ENCODE measurements around the gene LMNTD1.
"Not testable (repeated sequence)": the region's sequence is repeated elsewhere in the genome, so short reads cannot be mapped to it uniquely, and the experiment has no call there.

Gene LMNTD1

DNA sequence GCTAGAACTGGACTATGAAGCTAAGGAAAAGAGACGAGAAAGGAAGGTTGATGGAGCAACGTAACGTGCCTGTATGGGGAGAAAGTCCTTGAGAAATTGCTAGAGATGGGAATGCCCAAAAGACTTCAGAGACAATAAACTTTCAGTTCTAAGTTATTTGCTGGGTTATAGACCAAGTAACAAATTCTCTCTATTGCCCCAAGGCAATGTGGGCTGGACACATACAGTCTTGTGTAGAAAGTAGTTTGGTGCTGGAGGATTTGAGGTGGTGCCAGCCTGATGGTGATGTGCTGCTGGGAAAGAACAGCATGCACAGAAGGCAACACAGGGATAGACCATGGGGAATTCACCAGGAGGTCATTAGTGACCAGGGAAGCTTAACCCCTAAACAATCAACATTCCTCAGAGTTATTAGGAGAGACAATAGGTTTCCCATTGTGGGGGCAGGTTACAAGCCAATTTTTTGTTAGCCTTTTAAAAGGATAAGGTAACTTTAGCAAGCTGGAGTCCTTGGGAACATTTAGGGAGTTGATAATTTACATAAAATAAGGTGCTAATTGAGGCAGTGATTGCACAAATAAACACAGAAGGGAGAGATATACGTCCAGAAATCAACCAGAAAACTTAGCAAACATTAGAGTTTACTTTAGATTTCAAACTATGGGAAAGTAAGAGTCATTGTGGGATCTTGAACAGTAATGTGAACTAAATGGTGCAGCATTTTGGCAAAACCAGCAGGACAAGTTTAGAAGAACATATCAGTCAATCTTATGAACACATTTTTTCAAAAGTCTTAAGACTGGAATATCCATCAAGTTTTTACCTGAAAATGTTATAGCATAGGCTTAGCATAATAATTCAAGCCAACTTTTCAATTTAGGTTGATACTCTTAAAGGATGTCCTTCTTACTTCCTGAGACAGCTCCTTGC, 61.4 kb downstream of the LMNTD1 start:
- DNase-seq (ENCODE audit: low read depth in 3 of 3) = no peak

DNA sequence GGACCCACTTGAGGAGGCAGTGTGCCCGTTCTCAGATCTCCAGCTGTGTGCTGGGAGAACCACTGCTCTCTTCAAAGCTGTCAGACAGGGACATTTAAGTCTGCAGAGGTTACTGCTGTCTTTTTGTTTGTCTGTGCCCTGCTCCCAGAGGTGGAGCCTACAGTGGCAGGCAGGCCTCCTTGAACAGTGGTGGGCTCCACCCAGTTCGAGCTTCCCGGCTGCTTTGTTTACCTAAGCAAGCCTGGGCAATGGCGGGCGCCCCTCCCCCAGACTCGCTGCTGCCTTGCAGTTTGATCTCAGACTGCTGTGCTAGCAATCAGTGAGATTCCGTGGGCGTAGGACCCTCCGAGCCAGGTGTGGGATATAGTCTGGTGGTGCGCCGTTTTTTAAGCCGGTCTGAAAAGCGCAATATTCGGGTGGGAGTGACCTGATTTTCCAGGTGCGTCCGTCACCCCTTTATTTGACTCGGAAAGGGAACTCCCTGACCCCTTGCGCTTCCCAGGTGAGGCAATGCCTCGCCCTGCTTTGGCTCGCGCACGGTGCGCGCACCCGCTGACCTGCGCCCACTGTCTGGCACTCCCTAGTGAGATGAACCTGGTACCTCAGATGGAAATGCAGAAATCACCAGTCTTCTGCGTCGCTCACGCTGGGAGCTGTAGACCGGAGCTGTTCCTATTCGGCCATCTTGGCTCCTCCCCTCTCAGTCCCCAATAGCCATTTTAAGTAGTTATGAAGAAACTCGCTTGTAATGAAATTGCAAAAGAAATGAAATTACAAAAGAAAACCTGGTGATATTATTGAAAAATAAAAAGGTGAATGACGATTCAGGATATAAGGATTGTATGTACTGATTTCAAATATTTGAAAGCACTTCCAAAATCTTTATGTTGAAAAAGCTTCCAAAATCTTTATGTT, 63.9 kb downstream of the LMNTD1 start:
- DNase-seq (ENCODE audit: low read depth in 3 of 3) = not testable (repeated sequence)

DNA sequence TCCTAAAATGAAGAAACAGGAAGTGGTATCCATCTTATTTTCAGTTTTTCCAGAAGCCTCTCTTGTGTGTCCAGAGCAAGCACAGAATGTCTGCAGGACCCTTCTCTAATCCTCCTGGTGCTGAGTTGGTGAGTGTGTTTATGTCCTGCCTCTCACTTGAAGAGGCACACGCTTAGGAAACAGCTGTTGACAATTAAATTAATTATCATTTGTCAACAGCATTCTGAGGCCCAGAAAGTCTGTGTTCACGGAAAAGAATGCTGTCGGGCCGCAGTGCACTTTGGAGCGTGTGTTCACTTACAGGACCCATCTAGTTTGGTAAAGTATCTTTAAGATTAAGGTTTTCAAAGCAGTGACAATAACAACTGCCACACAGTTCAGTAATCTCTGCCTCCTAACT, 70.5 kb downstream of the LMNTD1 start:
- no peak for DNase-seq (ENCODE audit: low read depth in 3 of 3)

DNA sequence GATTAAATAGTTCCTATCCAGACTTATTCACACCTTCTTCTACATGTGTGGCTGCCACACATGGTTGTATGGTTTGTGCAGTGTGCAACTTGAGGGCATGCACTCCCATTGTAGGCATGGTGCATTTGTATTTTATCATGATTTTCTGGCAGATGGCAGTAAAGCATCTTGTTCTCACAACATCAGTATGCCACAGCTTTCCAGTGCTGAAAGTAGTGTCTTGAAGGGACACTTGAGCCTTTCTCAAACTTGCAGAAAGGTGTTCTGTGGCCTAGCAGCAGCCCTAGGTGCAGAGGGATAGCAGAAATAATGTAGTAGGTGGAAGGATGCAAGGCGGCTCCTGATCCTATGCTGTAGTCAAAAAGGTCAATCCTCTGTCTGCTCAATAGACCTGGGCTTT, 72.9 kb downstream of the LMNTD1 start:
- DNase-seq (ENCODE audit: low read depth in 3 of 3) = no peak

DNA sequence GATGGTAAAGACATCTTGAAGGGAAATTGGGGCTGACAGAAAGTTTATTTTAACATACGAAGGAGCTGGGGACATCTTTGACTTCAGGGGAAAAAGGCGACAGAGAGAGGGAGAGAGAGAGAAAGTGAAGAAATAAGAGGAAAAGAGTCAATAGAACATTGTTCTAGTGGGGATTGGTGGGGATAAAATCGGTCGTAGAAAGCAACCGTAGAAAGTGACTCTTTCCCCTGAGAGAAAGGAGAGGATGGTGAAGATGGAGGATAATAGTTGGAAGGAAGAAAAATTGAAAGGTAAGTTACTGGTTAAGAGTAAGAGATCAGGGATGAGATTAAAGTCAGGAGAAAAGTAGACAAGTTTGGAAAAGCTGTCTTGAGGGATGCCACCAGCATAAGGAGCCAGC, 75.9 kb downstream of the LMNTD1 start:
- DNase-seq (ENCODE audit: low read depth in 3 of 3) = no peak

DNA sequence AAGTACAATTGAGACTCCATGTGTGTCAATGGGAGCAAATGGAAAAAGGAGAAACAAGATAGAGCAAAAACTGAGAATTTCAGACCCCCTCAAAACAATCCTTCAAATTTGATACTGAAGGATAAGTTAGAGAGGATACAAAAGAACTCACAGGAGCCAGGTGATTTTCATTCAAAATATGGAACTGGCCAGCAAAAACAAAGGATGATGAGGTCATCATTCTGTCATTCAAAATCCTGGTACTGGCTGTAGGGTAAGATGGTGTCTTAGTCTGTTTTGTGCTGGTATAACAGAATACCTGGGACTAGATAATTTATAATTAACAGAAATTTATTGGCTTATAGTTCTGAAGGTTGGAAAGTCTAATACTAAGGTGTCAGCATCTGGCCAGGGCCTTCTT, 80.6 kb downstream of the LMNTD1 start:
- DNase-seq (ENCODE audit: low read depth in 3 of 3) = no peak

DNA sequence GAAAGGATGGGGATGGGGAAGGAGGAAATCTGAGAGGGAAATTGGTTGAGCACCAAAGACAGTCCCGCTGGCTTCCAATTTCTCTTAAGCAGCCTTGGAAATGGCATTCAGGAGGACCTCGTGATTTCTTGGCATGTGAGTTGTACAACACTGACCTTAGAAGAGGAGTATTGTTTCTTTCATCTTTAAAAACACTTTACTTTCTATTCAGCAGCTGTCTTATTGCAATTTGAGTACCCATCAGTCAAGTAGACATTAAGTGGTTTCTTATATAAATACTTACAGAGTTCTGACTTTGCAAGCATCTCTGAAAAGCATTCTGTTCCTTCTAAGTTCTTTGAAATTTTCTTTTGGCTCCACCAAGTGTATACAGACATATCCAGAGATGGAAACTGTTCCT, 83.2 kb downstream of the LMNTD1 start:
- no peak for DNase-seq (ENCODE audit: low read depth in 3 of 3)

DNA sequence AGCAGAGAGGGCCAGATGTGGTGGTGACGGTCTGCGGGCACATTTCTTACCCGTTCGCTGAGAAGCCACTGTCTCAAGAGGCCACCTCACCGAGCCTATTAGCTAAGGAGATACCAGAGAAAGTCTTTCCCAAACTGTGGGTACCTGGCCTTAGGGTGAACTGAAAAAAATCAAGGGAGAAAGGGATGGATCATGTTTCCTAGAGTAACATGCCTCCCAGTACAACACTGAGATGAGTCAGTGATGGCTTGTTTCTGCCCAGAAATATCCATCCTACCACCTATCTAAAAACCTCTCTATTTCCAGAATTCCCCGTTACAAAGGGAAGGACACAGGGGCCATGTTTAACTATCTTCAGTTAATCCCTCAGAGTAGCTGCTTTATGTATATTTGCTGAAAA, 83.7 kb downstream of the LMNTD1 start:
- no peak for DNase-seq (ENCODE audit: low read depth in 3 of 3)

DNA sequence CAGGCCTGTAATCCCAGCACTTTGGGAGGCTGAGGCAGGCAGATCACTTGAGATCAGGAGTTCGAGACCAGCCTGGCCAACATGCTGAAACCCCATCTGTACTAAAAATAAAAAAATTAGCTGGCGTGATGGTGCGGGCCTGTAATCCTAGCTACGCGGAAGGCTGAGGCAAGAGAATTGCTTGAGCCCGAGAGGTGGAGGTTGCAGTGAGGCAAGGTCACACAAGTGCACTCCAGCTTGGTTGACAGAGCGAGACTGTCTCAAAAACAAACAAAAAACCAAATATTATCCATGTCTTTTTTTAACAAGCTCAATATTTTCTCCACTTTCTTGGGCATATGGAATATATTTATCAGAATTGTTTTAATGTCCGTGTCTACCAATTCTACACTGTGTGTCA, 89.6 kb downstream of the LMNTD1 start:
- no peak for DNase-seq (ENCODE audit: low read depth in 3 of 3)

DNA sequence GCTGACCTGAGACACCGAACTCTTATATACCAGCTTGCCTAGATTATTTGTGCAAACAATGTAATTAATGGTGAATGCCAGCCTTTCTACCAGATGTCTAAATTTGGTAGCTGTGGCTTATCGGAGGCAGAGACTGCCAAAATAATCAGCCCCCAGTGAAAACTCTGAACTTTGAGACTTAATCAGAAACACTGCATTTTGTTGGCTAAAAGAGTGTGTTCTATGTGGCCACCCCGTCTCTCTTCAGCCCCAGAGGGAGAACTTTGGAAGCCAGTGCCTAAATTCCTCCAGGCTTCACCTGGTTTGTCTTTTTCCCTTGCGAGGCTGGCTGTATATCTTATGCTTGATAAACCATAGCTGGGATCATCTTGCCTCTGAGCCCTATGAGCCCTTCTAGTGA, 90.1 kb downstream of the LMNTD1 start:
- DNase-seq (ENCODE audit: low read depth in 3 of 3) = no peak

DNA sequence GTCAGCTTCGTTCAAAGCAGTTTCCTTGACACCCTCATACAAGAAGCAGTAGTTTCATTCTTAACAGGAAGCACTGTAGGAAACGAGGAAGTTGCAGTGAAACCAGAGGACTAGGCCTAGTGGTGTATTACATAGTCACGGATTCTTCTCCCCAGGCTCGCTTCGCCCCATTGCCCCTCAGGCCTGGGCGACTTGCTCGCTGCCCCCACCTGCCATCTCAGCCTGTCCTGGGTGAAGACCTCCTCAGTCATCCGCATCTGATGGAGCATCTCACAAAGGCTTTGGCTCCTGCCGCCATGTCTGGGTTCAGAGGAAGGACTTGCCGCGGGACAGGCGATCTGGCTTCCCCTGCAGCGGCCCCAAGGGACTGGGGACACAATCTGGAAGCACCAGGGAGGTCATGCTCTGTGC, 93.5 kb downstream of the LMNTD1 start:
- no peak for DNase-seq (ENCODE audit: low read depth in 3 of 3)

DNA sequence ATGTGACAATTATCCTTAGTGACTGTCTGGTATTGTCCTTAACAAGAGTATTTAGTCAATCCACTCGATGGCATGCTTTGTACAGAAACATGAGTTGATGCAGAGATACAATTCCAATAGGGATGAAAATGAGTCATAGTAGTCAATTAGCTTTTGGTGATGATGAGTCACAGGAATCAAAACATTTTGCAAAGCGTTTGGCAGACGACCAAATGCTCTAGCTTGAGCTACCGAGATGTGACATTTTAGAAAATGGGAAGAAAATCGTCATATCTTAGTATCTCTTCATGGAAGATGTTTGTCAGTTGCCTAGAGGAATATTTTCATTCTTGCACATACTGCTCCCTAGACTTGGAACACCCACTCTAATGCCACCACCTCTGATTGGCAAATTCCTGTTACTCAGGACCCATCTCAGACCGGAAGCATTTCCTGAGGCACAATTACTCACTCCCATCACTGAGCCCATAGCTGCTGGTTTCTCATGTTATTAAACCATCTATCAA, 95.0 kb downstream of the LMNTD1 start:
- no peak for DNase-seq (ENCODE audit: low read depth in 3 of 3)

DNA sequence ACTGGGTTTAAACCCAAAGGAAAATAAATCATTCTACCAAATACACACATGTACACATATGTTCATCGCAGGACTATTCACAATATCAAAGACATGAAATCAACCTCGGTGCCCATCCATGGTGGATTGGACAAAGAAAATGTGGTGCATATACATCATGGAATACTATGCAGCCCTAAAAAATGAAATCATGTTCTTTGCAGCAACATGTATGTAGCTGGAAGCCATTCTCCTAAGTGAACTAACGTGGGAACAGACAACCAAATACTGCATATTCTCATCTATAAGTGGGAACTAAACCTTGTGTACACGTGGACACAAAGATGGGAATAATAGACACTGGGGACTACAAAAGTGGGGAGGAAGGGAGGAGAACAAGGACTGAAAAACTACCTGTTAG, 96.6 kb downstream of the LMNTD1 start:
- DNase-seq (ENCODE audit: low read depth in 3 of 3) = no peak

DNA sequence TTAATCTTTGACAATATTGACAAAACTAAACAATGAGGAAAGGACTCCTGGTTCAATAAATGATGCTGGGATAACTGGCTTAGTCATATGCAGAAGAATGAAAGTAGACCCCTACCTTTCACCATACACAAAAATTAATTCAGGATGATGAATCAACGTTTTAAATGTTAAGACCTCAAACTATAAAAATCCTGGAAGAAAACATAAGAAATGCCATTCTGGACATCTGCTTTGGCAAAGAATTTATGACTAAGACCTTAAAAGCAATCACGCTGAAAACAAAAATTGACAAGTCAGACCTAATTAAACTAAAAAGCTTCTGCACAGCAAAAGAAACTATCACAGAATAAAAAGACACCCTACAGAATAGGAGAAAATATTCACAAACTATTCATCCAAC, 97.4 kb downstream of the LMNTD1 start:
- DNase-seq (ENCODE audit: low read depth in 3 of 3) = no peak

DNA sequence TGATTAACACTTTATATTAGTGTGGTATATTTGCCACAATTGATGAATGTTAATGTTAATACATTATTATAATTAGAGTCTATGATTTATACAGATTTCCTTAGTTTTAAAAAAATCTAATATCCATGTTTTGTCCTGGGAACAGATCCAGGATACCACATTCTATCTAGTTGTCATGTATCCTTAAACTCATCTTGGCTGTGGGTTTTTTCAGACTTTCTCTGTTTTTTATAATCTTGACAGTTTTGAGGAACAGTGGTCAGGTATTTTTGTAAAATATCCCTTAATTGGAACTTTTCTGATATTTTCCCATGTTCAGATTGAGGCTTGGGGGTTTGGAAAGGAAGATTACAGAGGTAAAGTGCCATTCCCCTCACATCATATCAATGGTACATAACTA, 104.1 kb downstream of the LMNTD1 start:
- no peak for DNase-seq (ENCODE audit: low read depth in 3 of 3)

DNA sequence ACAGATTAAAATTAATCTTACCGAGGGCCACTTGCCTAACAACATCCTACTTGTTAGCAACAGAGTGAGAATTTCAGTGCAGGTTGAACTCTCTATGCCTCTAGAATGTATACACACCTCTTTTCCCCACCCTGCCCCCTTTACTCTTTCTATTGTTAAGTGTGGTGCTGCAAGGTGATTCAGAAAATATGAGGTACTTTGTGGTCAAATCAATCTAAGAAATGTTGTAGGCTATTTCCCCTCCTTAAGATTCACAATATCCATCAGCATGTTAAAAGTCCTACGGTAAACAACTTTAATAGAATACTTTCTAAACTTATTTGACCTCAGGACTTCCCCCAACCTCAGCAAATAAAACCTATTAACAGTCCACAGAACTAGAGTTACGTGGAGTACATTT, 106.0 kb downstream of the LMNTD1 start:
- no peak for DNase-seq (ENCODE audit: low read depth in 3 of 3)

DNA sequence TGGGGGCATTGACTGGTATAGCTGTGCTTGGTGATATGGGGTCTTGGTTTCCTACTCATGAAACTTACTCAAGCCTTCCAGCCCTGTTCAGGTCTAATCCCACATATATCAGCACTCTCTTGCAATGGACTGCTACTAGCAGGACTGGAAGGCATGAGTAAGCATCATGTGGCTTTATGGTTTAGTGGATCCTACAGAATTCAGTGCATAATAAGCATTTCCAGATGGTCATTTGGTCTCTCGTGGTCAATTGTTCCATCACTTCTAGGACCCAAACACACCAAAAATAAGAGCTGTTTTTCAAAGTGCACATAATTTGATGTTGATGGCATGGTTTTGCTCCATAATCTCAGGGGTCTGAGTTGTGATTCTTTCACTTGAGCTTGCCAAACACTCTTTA, 114.4 kb downstream of the LMNTD1 start:
- no peak for DNase-seq (ENCODE audit: low read depth in 3 of 3)

DNA sequence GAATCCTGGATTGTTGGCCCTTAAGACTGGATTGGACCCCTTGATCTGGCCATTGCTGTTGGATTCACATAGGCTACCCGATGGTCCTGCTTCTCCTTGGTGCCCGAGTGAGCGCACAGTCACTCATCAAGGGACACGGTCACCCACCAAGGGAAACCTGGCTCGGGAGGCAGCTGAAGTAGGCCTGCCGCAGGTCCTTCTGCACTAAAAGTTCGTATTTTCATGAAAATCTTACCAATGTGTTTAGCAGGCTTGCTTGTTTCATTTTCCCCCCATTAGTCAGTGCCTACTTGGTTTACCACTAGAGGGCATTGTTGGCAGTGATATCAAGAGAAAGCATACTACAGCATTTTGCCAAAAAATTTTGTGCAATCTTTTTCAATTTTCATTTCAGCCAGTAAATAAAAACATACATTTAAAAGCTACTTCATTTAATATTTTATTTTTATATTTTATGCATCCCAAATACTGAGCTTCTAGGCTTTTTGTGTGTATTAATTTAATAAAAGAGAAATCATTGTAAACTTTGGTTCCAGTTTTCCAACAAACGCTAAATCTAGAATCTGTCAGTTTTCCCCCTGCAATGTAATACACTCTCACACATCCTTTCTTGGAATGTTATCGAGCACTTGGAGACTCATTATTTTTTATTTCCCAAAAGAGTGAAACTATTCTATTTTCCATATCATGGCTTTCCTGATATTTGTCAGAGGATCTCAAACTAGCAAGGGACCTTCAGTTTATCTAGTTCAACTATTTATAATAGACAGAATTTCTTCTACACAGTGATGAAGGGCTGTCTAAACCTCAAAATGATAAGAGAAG, 116.7 kb downstream of the LMNTD1 start:
- no peak for DNase-seq (ENCODE audit: low read depth in 3 of 3)

DNA sequence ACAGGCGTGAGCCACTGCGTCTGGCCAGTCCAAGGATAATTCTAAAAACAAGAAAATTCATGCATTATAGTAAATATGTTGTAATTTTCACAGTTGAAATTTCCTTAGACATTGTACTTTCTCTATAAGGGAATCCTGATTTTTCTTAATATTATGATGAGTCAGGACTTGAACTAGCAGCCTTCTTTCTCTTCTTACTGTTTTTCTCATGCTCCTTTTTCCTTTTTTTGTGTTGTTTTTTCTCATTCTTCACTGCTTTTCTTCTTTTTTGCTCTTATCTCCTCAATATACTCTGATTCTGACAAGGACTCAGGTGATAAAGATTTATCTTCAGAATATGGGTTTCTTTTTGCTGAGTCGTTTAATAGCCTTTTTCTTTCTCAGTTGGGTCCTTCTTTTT, 117.7 kb downstream of the LMNTD1 start:
- DNase-seq (ENCODE audit: low read depth in 3 of 3) = no peak

DNA sequence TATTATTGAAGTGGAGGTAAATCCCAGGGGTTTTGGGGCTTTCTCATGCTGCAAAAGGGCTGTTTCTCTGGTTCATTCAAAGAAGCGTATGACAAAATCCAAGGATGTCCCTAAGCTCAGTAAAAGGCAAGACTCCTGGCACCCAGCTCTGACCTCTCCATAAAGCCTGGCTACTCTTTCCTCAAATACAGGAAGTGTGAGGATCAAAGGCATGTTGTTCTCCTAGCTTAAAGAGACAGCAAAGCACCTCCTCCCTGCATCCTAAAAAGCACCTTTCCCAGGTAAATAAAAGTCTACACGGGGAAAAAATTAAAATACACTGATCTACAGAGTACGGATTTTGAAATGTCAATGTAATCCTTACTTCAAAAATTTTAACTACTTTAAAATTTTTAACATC, 118.6 kb downstream of the LMNTD1 start:
- DNase-seq (ENCODE audit: low read depth in 3 of 3) = no peak

DNA sequence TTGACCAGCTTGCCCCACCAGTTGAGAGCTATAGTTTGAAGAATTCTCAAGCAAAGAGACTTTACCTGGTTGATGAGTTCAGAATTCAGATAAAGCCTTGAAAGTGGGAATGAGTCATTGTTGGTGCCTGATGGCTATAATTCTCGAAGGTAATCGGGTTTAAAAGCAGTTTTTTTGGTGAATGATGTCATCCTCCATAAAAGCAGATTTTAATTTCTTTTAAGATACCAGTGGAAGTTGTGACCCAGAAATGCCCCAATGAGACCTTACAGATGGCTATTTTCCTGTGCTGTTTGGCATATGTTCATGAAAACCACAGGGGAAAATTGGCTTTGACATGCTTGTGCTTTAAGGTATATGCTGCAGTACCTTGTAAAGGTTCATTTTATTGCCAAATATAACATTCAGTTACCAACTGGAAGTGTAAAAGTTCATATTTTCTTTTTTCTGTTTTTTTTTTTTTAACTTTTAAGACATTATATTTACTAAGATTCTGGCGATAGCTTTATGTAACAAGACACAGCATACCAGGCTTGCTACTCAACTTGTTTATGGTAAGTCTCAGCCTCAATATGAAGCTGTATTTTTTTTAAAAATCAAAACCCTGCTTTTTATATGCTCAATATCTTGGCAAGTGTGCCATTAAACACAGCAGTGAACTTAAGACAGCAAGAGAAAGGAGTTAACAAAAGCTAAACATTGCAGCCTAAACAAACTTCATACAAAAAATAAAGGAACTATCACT, 119.3 kb downstream of the LMNTD1 start:
- DNase-seq (ENCODE audit: low read depth in 3 of 3) = no peak
